DMS79 treated with DMSO at 0.1 percent for 48 hours (cell line): ENCODE results near the gene NCOA5.
"Not testable (repeated sequence)": the region's sequence is repeated elsewhere in the genome, so short reads cannot be mapped to it uniquely, and the experiment has no call there.

ENCODE experiments used
- DNase-seq: peaks from one replicate; lab custom pipeline; 2025; lab: John Stamatoyannopoulos, UW

Gene NCOA5

DNA sequence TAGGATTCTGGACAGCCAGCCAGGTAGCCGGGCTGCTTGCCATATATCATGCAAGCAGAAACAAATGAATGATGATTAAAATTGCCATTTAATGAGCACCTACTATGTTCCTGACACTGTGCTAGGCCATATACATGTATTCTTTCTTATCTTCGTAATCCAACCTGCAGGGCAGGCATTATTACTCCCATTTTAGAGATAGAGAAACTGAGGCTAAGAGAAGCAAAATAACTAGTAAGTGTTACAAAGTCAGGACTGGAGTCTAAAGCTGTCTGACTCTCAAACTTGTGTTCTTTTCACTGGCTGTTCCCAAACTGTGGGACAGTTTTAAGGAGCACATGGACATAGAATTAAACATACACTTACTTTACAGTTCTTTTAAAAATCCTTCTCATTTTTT lies 30.4 kb upstream of the NCOA5 start:
- no peak for DNase-seq

DNA sequence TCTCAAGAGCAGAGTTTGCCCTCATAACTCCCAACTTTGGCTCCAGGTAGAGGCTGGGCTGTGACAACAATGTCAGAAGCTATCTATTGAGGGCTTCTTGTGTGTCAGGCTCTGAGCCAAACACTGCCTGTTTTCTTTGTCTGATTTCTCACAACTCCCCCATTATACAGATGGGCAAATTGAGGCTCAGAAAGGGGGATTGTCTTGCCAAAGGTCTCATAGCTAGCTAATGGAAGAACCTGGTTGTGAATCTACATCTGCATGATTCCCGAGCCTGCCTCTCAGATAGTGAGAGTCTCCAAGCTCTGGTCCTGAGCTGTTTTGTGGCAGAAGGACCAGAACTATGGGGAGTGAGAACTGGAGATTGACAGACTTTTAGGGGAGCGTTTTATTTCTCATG lies 29.8 kb upstream of the NCOA5 start:
- DNase-seq = no peak

DNA sequence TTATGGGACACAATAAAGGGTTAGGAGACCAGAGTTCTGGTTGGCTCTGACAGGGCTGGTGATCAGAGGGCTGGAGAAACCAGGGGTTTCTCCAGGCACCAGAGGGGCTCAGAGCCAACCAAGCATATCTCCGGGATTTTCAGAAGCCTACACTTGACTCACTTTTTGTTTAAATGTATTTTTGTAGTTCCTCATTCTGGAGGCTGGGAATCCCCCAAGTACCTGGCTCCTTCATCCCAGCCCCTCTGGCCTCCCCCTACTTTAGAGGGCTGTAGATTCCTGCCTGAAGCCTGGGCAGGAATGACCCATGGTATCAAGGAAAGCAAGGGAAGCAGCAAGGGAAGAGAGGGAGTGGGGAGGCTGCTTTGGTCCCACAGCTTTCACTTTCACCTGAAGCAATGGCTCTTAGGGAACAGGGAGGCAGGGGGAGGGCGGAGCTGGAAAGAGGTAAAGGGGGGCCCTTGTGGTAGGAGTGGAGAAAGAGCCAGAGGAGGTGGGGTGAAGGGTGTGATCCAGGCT lies 29.3 kb upstream of the NCOA5 start:
- no peak for DNase-seq

DNA sequence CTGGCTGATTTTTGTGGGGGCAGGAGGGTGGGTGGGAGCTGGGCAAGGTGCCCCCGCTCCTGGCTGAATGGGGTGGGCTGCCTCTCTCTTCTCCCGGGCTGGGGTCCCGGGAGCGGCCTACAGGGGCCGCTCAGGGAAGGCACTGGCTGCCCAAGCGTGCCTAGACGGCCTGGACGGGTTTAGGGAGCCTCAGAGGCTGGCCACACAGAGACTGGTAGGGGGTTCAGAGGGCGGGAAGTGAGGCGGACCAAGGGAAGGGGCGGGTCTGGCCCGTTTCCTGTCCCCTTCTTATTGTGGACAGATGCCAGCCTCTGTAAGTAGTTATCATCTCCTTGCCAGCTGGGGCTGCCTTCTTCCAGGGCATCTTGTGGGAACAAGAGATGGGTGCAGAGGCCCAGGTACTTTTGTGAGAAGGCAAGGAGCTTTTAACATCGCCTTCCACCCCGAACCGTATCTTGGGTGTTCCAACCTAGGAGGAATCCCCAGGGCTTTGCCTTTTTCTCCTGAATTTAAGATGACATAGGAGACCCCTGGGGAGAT lies 28.8 kb upstream of the NCOA5 start:
- no peak for DNase-seq

DNA sequence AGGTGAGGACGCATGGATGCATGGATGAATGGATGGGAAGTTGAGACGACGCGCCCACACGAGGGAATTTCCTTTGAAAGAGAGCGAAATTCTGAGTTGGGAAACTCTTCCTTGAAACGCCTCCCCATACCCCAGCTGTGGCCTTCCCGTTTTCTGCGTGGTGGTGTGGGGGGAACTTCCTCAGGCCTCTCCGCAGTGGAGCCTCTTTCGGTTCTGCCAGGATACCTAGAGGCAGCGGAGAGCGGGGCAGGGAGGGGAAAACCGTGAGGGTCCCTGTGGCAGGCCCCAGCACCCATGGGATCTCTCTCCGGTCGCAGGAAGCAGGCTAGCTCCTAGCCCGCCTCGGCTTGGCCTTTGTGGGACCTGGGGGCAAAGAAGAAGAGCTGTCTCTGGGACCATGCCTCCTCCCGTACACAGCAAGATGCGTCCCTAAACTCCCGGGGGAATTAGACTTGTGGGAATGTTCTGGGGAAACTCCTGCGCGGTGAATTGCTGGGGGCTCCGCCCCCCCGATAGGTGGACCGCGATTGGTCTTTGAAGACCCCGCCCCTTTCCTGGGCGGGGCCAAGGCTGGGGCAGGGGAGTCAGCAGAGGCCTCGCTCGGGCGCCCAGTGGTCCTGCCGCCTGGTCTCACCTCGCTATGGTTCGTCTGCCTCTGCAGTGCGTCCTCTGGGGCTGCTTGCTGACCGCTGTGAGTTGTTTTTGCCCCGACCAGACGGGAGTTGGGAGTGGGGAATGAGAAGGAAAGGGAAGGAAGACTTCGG lies 28.1 kb upstream of the NCOA5 start, which contains the start of gene CD40:
TSS of gene CD40 (plus strand) at position 611 of the 764 bp plus-strand sequence. CDS start at position 641, 30 bp downstream.
- DNase-seq = no peak

DNA sequence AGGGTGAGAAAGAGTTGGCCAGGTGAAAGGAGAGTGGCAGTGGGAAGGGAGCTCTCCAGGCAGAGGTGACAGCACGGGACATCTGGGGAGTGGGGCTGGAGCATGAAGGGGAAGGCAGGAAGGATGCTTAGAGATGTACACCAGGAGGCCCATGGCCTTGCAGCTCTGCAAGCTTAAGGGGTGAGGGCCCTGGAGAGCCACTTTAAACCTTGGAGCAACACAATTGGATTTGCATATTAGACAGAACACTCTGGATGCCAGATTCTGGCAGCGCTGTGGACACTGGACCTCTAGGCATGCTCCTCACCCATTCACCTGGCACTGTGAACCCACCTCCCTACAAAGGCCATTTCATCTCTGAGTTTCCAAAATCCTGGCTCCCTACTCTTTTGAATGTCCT lies 24.7 kb upstream of the NCOA5 start:
- DNase-seq = no peak

DNA sequence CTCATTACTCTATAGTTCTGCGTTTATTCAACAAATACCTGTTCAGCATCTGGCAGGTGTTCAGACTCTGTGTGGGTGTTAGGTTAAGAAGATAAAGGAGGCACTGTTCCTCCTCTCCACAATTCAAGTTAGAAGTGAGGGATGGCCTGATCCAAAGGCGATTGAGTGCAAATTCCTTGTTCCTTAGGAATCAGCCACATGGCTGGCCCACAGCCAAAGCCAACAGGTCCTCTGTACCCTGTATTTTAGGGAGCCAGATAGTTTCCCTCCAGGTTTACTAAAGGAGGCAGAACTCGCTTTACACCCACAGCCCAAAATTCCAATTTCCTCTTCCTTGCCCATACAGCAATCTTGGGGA lies 23.3 kb upstream of the NCOA5 start:
- DNase-seq = no peak

DNA sequence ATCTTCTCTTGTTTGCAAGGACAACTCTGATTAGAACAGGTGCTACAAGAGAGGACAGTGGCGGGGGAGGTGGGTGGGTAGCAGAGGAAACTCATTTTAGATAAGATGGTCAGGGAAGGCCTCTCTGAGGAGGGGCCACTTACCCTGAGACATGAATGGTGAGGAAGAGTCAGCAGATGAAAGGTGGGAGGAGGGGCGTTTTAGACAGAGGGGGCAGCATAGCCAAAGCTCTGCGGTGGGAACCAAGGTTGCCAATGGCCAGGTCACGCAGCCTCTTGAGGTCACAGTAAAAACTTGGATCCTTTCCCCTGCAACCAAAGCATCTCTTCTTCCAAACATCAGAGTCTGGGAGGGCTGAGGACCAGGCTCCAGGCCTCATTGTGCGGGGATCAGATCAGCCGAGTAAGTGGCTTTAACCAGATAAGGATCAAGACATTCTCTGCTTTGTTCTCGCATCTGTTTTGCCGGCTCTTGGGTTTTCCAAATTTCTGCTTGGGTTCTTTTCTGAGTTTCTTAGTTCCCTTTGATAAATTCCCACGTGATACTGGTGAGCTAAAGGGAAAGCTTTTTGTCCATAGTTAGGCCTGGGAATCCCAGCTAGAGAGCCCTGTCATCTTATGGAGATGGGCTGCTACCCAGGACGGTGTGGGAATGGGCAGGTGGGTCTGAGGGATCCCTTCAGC lies 22.8 kb upstream of the NCOA5 start:
- DNase-seq = no peak

DNA sequence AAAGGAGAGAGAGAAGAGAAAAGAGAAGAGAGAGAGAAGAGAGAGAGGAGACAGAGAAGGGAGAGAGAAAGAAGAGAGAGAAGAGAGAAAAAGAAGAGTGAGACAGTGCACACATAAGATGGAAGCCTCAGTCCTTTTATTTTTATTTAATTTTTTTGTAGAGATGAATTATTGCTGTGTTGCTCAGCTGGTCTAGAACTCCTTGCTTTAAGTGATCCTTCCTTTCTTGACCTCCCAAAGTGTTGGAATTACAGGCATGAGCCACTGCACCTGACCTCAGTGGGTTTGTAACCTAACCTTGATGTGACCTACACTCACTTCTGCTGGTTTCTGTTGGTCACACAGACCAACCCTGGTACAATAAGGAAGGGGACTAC lies 22.1 kb upstream of the NCOA5 start:
- DNase-seq = no peak

DNA sequence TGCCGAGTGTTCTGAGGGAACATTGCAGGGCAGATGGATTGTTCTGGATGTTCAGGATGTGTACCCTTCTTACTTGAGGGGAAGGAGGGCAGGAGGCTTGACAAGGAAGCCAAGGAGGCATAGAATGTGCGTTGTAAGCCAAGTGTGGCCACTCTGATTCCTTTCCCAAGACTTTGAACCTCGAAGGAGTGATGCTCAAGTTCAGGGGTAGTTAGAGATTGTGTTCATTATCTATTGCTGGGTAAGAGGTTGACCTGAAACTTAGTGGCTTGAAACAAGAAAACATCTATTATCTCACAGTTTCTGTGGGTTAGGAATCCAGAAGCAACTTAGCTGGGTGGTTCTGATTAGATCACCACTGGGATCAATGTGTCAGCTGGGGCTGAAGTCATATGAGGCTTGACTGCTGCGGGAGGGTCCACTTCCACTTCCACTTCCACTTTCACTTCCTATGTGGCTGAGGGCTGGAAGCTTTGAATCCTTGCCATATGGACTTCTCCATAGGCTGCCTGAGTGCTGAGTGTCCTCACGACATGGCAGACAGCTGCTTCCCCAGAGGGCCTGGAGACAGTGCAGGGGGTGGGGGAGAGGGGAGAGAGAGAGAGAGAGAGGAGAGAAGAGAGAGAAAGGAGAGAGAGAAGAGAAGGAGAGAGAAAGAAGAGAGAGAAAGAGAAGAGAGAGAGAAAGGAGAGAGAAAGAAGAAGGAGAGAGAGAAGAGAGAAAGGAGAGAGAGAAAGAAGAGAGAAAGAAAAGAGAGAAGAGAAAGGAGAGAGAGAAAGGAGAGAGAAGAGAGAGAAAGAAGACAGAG lies 21.5 kb upstream of the NCOA5 start:
- DNase-seq = no peak

DNA sequence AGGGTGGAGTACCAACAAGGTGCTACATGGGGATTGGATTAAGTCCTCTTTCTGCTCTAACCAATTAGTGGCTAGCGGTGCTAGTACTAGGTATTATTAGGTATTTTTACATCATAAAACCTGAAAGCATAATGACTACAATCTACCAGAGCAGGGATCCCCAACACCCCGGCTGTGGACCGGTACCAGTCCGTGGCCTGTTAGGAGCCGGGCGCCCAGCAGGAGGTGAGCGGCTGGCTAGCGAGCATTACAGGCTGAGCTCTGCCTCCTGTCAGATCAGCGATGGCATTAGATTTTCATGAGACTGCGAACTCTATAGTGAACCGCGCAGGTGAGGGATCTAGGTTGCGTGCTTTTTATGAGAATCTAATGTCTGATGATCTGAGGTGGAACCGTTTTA lies 19.2 kb upstream of the NCOA5 start:
- DNase-seq = no peak

DNA sequence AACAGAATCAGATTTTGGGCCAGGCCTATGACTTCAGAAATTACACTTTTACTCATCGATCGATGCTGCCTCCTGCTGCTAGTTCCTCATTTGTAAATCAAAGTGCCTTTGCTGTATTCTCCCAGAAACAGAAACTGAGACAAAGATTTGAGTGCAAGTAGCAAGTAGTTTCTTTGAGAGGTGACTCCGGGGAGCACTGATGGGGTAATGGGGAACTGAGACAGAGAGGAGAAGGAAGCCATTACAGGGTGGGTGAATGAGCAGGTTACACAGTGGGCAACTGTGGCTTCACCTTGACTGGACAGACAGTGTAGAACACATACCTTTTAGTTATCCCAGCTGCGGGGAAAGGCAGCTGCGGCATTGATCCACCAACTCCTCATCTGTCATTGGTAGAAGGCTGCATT lies 18.7 kb upstream of the NCOA5 start:
- DNase-seq = no peak

DNA sequence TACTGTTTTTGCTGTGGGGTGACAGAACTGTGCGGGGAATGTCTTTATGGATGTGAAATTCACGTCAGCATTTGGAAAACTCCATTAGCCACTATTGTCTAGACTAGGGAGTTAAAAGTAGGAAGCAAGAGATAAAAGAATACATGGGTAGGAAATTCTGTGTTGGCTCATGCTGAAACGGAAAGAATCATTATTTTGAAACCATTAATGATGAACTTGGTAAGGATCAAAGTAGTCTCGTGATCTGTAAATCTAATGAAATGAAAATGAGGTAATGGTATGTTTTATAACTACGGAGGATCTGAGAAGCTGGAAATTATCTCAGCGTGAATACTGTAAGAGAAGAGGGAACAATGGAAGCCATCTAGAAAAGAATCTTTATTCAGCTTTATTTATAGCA lies 17.3 kb upstream of the NCOA5 start:
- DNase-seq = no peak

DNA sequence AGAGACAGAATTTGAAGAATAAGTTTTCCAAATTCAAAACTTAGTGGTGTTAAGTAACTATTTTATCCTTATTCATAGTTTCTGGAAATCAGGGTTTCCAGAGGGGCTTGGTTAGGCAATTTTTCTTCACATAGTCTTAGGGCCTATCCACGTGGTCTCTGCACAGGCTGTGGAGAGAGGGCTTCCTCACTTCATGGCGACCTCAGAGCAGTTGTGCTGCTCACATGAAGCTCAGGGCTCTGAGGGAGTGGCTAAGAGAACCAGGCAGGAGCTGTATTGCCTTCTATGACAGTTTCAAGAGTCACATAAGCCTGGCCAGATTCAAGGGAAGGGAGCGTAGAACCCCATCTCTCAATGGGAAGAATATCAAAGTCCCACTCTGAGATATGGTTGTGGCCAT lies 14.5 kb upstream of the NCOA5 start:
- DNase-seq = no peak

DNA sequence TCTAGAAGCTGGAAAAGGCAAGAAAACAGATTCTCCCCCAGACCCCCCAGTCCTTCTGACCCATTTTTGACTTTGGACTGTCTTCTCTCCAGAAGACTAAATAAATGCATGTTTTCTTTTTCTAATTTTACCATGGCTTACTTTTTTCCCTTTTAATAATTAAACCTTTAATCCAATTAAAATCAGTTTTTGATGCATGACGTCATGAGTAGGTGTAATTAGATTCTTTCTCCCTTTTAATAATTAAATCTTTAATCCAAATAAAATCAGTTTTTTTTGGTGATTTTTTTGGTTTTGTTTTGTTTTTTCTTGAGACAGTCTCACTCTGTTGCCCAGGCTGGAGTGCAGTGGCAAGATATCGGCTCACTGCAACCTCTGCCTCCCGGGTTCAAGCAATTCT lies 13.2 kb upstream of the NCOA5 start:
- DNase-seq = no peak

DNA sequence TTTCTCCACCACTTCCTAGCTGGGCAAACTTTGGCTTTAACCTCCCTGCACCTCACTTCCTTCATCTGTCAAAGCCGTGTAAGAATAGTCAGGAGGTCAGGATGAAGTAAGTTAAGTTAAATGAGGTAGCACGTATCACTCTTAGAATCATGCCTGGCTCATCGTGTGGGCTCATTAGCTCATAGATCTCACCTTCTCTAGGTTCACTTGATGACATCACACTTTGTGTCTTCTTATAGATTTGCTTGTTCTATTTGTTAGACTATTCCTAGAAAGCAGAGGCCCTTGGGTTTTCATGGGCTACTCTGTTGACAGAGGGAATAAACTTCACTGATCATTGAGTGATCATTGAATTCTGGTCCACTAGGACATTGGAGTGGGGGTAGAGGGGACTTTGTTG lies 12.2 kb upstream of the NCOA5 start:
- no peak for DNase-seq

DNA sequence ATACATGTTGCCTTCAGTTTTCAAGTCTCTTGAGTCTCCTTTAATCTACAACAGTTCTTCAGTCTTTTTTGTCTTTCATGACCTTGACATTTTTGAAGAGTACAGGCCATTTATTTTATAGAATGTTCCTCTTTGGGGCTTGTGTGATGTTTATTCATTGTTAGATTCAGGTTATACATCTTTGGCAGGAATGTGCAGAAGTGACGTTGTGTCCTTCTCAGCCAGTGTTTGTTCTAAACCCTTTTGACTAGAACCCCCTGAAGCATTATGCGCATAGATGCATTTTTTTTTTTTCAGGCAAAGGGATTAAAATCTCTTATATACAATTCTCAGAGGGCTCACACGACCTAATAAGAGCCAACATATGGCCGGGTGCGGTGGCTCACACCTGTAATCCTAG lies 11.2 kb upstream of the NCOA5 start:
- DNase-seq = no peak

DNA sequence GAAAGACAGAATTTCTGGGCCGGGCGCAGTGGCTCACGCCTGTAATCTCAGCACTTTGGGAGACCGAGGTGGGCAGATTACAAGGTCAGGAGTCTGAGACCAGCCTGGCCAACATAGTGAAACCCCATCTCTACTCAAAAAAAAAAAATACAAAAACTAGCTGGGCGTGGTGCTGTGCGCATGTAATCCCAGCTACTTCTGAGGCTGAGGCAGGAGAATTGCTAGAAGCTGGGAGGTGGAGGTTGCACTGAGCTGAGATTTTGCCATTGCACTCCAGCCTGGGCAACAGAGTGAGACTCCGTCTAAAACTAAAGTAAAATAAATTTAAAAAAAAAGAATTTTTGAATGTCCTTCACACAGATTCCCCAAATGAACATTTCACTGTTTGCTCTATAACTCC lies 10.7 kb upstream of the NCOA5 start:
- DNase-seq = not testable (repeated sequence)

DNA sequence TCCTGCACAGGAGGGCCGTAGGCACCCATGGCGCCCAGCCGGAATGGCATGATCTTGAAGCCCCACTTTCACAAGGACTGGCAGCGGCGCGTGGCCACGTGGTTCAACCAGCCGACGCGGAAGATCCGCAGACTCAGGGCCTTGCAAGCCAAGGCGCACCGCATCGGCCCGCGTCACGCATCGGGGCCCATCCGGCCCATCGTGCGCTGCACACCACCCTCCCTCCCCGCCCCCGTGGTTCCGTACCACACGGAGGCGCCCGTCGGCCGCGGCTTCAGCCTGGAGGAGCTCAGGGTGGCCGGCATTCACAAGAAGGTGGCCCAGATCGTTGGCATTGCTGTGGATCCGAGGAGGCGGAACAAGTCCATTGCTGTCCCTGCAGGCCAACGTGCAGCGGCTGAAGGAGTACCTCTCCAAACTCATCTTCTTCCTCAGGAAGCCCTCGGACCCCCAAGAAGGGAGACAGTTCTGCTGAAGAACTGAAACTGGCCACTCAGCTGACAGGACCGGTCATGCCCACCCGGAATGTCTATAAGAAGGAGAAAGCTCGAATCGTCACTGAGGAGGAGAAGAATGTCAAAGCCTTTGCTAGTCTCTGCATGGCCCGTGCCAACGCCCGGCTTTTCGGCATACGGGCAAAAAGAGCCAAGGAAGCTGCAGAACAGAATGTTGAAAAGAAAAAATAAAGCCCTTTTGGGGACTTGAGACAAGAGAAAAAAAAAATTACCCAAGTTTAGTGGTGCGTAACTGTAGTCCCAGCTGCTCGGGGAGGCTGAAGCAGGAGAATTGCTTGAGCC lies 9.9 kb upstream of the NCOA5 start:
- no peak for DNase-seq

DNA sequence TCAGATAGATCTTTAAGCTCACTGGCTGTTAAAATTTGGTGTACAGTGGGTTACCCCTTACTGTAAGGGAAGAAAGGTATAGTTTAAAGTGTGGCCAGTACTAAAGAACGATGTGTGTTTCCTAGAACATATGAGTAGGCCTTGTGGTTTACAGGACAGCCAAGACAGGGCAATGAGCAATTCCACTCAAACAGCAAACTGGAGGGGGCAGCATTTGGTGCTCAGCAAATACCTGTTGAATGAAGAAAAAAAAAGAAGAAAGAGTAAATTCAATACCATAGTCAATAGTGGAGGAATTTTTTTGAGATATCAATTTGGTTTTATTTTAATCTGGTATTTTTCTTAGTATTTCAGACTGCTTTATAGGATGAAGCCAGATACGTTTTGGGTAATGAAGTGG lies 3.8 kb upstream of the NCOA5 start:
- DNase-seq = no peak

DNA sequence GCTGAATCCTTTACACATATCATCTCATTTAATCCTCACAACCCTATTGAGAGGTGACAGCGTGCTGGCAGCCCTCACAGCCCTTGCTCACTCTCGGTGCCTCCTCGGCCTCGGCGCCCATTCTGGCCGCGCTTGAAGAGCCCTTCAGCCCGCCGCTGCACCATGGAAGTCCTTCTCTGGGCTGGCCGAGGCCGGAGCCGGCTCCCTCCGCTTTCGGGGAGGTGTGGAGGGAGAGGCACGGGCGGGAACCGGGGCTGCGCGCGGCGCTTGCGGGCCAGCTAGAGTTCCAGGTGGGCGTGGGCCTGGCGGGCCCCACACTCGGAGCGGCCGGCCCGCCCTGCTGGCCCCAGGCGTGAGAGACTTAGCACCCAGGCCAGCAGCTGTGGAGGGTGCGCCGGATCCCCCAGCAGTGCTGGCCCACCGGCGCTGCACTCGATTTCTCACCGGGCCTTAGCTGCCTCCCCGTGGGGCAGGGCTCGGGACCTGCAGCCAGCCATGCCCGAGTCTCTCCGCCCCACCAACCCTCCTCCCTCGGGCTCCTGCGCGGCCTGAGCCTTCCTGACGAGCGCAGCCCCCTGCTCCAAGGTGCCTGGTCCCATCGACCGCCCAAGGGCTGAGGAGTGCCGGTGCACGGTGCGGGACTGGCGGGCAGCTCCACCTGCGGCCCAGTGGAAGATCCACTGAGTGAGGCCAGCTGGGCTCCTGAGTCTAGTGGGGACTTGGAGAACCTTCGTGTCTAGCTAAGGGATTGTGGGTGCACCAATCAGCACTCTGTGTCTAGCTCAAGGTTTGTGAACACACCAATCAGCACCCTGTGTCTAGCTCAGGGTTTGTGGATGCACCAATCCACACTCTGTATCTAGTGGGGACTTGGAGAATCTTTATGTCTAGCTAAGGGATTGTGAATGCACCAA lies 2.1 kb upstream of the NCOA5 start:
- DNase-seq = not testable (repeated sequence)
